Mesenchymal stem cell (in vitro differentiated cells and primary cell): ENCODE measurements around the gene POLN.

Experiments used
- DNase-seq: peaks from one replicate; pipeline ENCODE4 v3.0.0-alpha.2; 2013
- H2AFZ ChIP-seq: one replicate; pipeline ENCODE4 v1.6.1; 2013; ENCODE audit warnings: low read depth, mild to moderate bottlenecking, control low read depth, inconsistent platforms, low read length, moderate library complexity
- H2AK5ac ChIP-seq: 2 replicates; pipeline ENCODE4 v1.6.1; 2013; ENCODE audit warnings: low read length, moderate library complexity, mild to moderate bottlenecking, inconsistent platforms; ENCODE audit not compliant: severe bottlenecking
- H2BK120ac ChIP-seq: one replicate; pipeline ENCODE4 v1.6.1; 2013; ENCODE audit warnings: low read depth, mild to moderate bottlenecking, inconsistent platforms, low read length, moderate library complexity
- H2BK12ac ChIP-seq, 2 experiments: one replicate each; pipeline ENCODE4 v1.6.1; 2013; ENCODE audit warnings: inconsistent platforms in 2 of 2, low read length in 2 of 2, mild to moderate bottlenecking in 2 of 2, moderate library complexity in 2 of 2, control low read depth in 1 of 2
- H2BK15ac ChIP-seq: one replicate; pipeline ENCODE4 v1.6.1; 2013; ENCODE audit warnings: mild to moderate bottlenecking, low read depth, inconsistent platforms; ENCODE audit not compliant: poor library complexity, severe bottlenecking
- H2BK5ac ChIP-seq: 2 replicates; pipeline ENCODE4 v1.6.1; 2013; ENCODE audit warnings: low read depth, mild to moderate bottlenecking, low read length, control low read depth, inconsistent platforms; ENCODE audit not compliant: poor library complexity, severe bottlenecking
- H3K14ac ChIP-seq, 2 experiments: one replicate each; pipeline ENCODE4 v1.6.1; 2013; ENCODE audit warnings: inconsistent platforms in 2 of 2, low read length in 2 of 2, control low read depth in 1 of 2, mild to moderate bottlenecking in 1 of 2, moderate library complexity in 1 of 2
- H3K18ac ChIP-seq, 2 experiments: one replicate each; pipeline ENCODE4 v1.6.1; 2013; ENCODE audit warnings: inconsistent platforms in 2 of 2, low read length in 2 of 2, control low read depth in 1 of 2, low read depth in 1 of 2, mild to moderate bottlenecking in 1 of 2
- H3K23ac ChIP-seq, 2 experiments: one replicate each; pipeline ENCODE4 v1.6.1; 2013; ENCODE audit warnings: inconsistent platforms in 2 of 2, low read length in 2 of 2, mild to moderate bottlenecking in 2 of 2, moderate library complexity in 2 of 2, control low read depth in 1 of 2
- H3K27ac ChIP-seq: 2 replicates; pipeline ENCODE4 v1.5.1; 2013; ENCODE audit warnings: mild to moderate bottlenecking, moderate library complexity, low read length, control low read depth, inconsistent platforms; ENCODE audit not compliant: poor library complexity, severe bottlenecking
- H3K27me3 ChIP-seq, 2 experiments: 2 replicates each; pipeline versions ENCODE4 v1.6.1 to v1.7.0; 2013; ENCODE audit warnings: low read length in 2 of 2, mild to moderate bottlenecking in 2 of 2, moderate library complexity in 2 of 2, control low read depth in 1 of 2, inconsistent platforms in 1 of 2; ENCODE audit not compliant: control insufficient read depth in 1 of 2, insufficient read depth in 1 of 2
- H3K36me3 ChIP-seq, 2 experiments: 2 replicates each; pipeline versions ENCODE4 v1.6.1 to v1.7.0; 2013; ENCODE audit warnings: low read length in 2 of 2, control low read depth in 1 of 2, inconsistent platforms in 1 of 2, low read depth in 1 of 2, mild to moderate bottlenecking in 1 of 2; ENCODE audit not compliant: insufficient read depth in 2 of 2, control insufficient read depth in 1 of 2
- H3K4ac ChIP-seq, 2 experiments: one replicate each; pipeline ENCODE4 v1.6.1; 2013; ENCODE audit warnings: inconsistent platforms in 2 of 2, low read length in 2 of 2, mild to moderate bottlenecking in 2 of 2, moderate library complexity in 2 of 2, control low read depth in 1 of 2, low read depth in 1 of 2
- H3K4me1 ChIP-seq: 2 replicates; pipeline ENCODE4 v1.6.1; 2013; ENCODE audit warnings: low read depth, low read length, control low read depth; ENCODE audit not compliant: control insufficient read depth, insufficient read depth
- H3K4me2 ChIP-seq: 2 replicates; pipeline ENCODE4 v1.6.1; 2013; ENCODE audit warnings: low read length, mild to moderate bottlenecking, inconsistent platforms; ENCODE audit not compliant: poor library complexity, severe bottlenecking
- H3K4me3 ChIP-seq, 2 experiments: 2 replicates each; pipeline versions ENCODE4 v1.5.1 to v1.7.0; 2013; ENCODE audit warnings: low read length in 2 of 2, mild to moderate bottlenecking in 2 of 2, control low read depth in 1 of 2, low read depth in 1 of 2; ENCODE audit not compliant: insufficient read depth in 1 of 2
- H3K79me1 ChIP-seq: replicated peaks from 2 replicates; pipeline ENCODE4 v1.6.1; 2013; ENCODE audit warnings: mild to moderate bottlenecking, control low read depth, low read length, inconsistent platforms; ENCODE audit not compliant: poor library complexity, severe bottlenecking
- H3K9ac ChIP-seq: 2 replicates; pipeline ENCODE4 v1.7.0; 2013; ENCODE audit warnings: mild to moderate bottlenecking, low read length, moderate library complexity
- H3K9me3 ChIP-seq: 2 replicates; pipeline ENCODE4 v1.7.0; 2013; ENCODE audit warnings: mild to moderate bottlenecking, low read length; ENCODE audit not compliant: control insufficient read depth
- H4K8ac ChIP-seq: one replicate; pipeline ENCODE4 v1.6.1; 2013; ENCODE audit warnings: inconsistent platforms, mild to moderate bottlenecking, low read length, moderate library complexity
- H4K91ac ChIP-seq: one replicate; pipeline ENCODE4 v1.6.1; 2013; ENCODE audit warnings: mild to moderate bottlenecking, low read length, inconsistent platforms
- WGBS: methylation state at CpG from one replicate; pipeline ENCODE4 v1.1.7; 2013; ENCODE audit warnings: mixed read lengths; 5-methylcytosine and 5-hydroxymethylcytosine counted together

The POLN gene

GRCh38 chr4:2186865-2187172, 55.1 kb downstream of the POLN start:
- Histone ChIP-seq H3K27ac (no peak overlapping the region), H2BK15ac (no peak overlapping the region), H2BK120ac (no peak overlapping the region), H3K14ac (no peak overlapping the region), H2AFZ (no peak overlapping the region), H3K36me3 (no peaks in the 10 kb centered on the region), H3K4me3 (no peak overlapping the region), H3K23ac (no peak overlapping the region), H2AK5ac (no peak overlapping the region), H2BK5ac (no peak overlapping the region), H4K8ac (no peak overlapping the region), H3K27me3 (no peaks in the 10 kb centered on the region), H3K9ac (no peak overlapping the region), H3K9me3 (peaks cover 7% of the 10 kb centered on the region), H3K79me1 (no peaks in the 10 kb centered on the region), H3K4me1 (no peaks in the 10 kb centered on the region), H3K18ac (no peak overlapping the region), H3K4me2 (no peak overlapping the region), H4K91ac (no peak overlapping the region), H2BK12ac (no peak overlapping the region), H3K4ac (no peak overlapping the region)
- no peak for DNase-seq

GRCh38 chr4:2186133-2186864, 55.6 kb downstream of the POLN start:
- 46% methylated on average over 8 of the region's 9 CpGs for WGBS
- H4K8ac ChIP-seq = no peak overlapping the region

GRCh38 chr4:2183394-2183793, 58.5 kb downstream of the POLN start:
- Histone ChIP-seq H4K91ac (no peak overlapping the region), H3K4me3 (no peak overlapping the region), H3K9me3 (peaks cover 7% of the 10 kb centered on the region), H2BK15ac (no peak overlapping the region), H3K4ac (no peak overlapping the region), H3K27ac (no peak overlapping the region), H3K14ac (no peak overlapping the region), H3K79me1 (no peaks in the 10 kb centered on the region), H2AK5ac (no peak overlapping the region), H2BK5ac (no peak overlapping the region), H3K18ac (no peak overlapping the region), H2BK120ac (no peak overlapping the region), H3K27me3 (no peaks in the 10 kb centered on the region), H3K36me3 (peaks cover 0 to 3% of the 10 kb centered on the region in 2 experiments), H3K23ac (no peak overlapping the region), H3K4me1 (no peaks in the 10 kb centered on the region), H2BK12ac (no peak overlapping the region), H2AFZ (no peak overlapping the region), H4K8ac (no peak overlapping the region), H3K9ac (no peak overlapping the region), H3K4me2 (no peak overlapping the region)
- no peak for DNase-seq

More at GRCh38 chr4:2186133-2186864, 55.6 kb downstream of the POLN start:
- no peak overlapping the region for H2BK15ac ChIP-seq
- no peak overlapping the region for H4K91ac ChIP-seq
- no peak overlapping the region for H3K14ac ChIP-seq
- H2BK120ac ChIP-seq = no peak overlapping the region
- H3K9me3 ChIP-seq = peaks cover 7% of the 10 kb centered on the region
- no peak overlapping the region for H3K23ac ChIP-seq
- no peaks in the 10 kb centered on the region for H3K27me3 ChIP-seq
- H2BK12ac ChIP-seq = no peak overlapping the region
- H3K79me1 ChIP-seq = no peaks in the 10 kb centered on the region
- DNase-seq = peak; percentile 29
- H3K4me2 ChIP-seq = no peak overlapping the region
- H3K9ac ChIP-seq = no peak overlapping the region
- H2AFZ ChIP-seq = no peak overlapping the region
- H3K36me3 ChIP-seq = no peaks in the 10 kb centered on the region
- no peak overlapping the region for H3K4ac ChIP-seq
- H2BK5ac ChIP-seq = no peak overlapping the region
- no peak overlapping the region for H3K4me3 ChIP-seq
- no peaks in the 10 kb centered on the region for H3K4me1 ChIP-seq
- no peak overlapping the region for H2AK5ac ChIP-seq
- H3K18ac ChIP-seq = no peak overlapping the region
- H3K27ac ChIP-seq = no peak overlapping the region

GRCh38 chr4:2182994-2183393, 58.9 kb downstream of the POLN start:
- no peak overlapping the region for H3K27ac ChIP-seq
- H3K4me2 ChIP-seq = no peak overlapping the region
- no peak overlapping the region for H3K23ac ChIP-seq
- H3K14ac ChIP-seq = no peak overlapping the region
- H3K27me3 ChIP-seq = no peaks in the 10 kb centered on the region
- no peak overlapping the region for H3K4me3 ChIP-seq
- H2AK5ac ChIP-seq = no peak overlapping the region
- peaks cover 7% of the 10 kb centered on the region for H3K9me3 ChIP-seq
- no peak overlapping the region for H2AFZ ChIP-seq
- no peak overlapping the region for H4K8ac ChIP-seq
- H3K9ac ChIP-seq = no peak overlapping the region
- peaks cover 0 to 3% of the 10 kb centered on the region in 2 experiments for H3K36me3 ChIP-seq
- no peak overlapping the region for H3K18ac ChIP-seq
- no peak overlapping the region for H3K4ac ChIP-seq
- H2BK5ac ChIP-seq = no peak overlapping the region
- no peaks in the 10 kb centered on the region for H3K4me1 ChIP-seq
- no peak overlapping the region for H2BK12ac ChIP-seq
- peak; percentile 7 for DNase-seq
- H2BK120ac ChIP-seq = no peak overlapping the region
- no peaks in the 10 kb centered on the region for H3K79me1 ChIP-seq
- no peak overlapping the region for H2BK15ac ChIP-seq
- WGBS = 100% methylated on average over 1 of the region's 3 CpGs
- H4K91ac ChIP-seq = no peak overlapping the region
